Hepatocyte (in vitro differentiated cells): Measurements from ENCODE around the gene SLC6A3. TPM values are rescaled to one million over a fixed set of nuclear protein-coding genes. Genes with fewer than 3 reads are reported as not detected.

ENCODE experiments used
- DNase-seq: peaks from one replicate; pipeline ENCODE4 v3.0.0-alpha.2; 2016; ENCODE audit warnings: low spot score
- H2AFZ ChIP-seq: fragments of 200-600 bp; sonication (generic); 2 replicates; pipeline ENCODE4 v1.6.0; 2016; ENCODE audit warnings: antibody characterized with exemption, mild to moderate bottlenecking
- H3K27ac ChIP-seq: fragments of 200-600 bp; sonication (generic); 2 replicates; pipeline ENCODE4 v1.5.1; 2016; ENCODE audit warnings: mild to moderate bottlenecking
- H3K27me3 ChIP-seq: fragments of 200-600 bp; sonication (generic); 2 replicates; pipeline ENCODE4 v1.6.1; 2016
- H3K36me3 ChIP-seq: fragments of 200-600 bp; sonication (generic); replicated peaks from 2 replicates; pipeline ENCODE4 v1.5.1; 2016; ENCODE audit warnings: low read depth; ENCODE audit not compliant: insufficient read depth
- H3K4me1 ChIP-seq: fragments of 200-600 bp; sonication (generic); 2 replicates; pipeline ENCODE4 v1.5.1; 2016; ENCODE audit warnings: mild to moderate bottlenecking, moderate library complexity; ENCODE audit not compliant: insufficient read depth
- H3K4me2 ChIP-seq: fragments of 200-600 bp; sonication (generic); 2 replicates; pipeline ENCODE4 v1.6.0; 2016
- H3K4me3 ChIP-seq: fragments of 200-600 bp; sonication (generic); 2 replicates; pipeline ENCODE4 v1.5.1; 2016; ENCODE audit warnings: mild to moderate bottlenecking
- H3K79me2 ChIP-seq: fragments of 200-600 bp; sonication (generic); 2 replicates; pipeline ENCODE4 v1.6.0; 2017; ENCODE audit warnings: mild to moderate bottlenecking
- H3K9me2 ChIP-seq: fragments of 200-600 bp; sonication (generic); replicated peaks from 2 replicates; pipeline ENCODE4 v1.6.0; 2017; ENCODE audit warnings: mild to moderate bottlenecking; ENCODE audit not compliant: insufficient read depth
- H3K9me3 ChIP-seq: fragments of 200-600 bp; sonication (generic); 2 replicates; pipeline ENCODE4 v1.5.1; 2016; ENCODE audit warnings: low read depth, mild to moderate bottlenecking
- H4K20me1 ChIP-seq: fragments of 200-600 bp; sonication (generic); 2 replicates; pipeline ENCODE4 v1.6.0; 2016; ENCODE audit warnings: mild to moderate bottlenecking; ENCODE audit not compliant: insufficient read depth, poor library complexity, severe bottlenecking
- CTCF ChIP-seq: fragments of 200-600 bp; sonication (generic); IDR thresholded peaks from 2 replicates; pipeline ENCODE4 v1.5.1; 2016; ENCODE audit warnings: antibody characterized with exemption, mild to moderate bottlenecking; ENCODE audit not compliant: poor library complexity
- EZH2 ChIP-seq: fragments of 200-600 bp; sonication (generic); IDR thresholded peaks from 2 replicates; pipeline ENCODE4 v1.6.1; 2016; ENCODE audit warnings: antibody characterized with exemption, mild to moderate bottlenecking, borderline replicate concordance
- EZH2phosphoT487 ChIP-seq: fragments of 200-600 bp; sonication (generic); IDR thresholded peaks from one replicate; pipeline ENCODE4 v1.6.1; 2018; ENCODE audit warnings: antibody characterized with exemption, mild to moderate bottlenecking, low read depth, moderate library complexity; ENCODE audit not compliant: unreplicated experiment, severe bottlenecking
- WGBS: methylation state at CpG from one replicate; pipeline ENCODE4 v1.1.6; 2016; ENCODE audit warnings: low lambda C conversion rate; ENCODE audit errors: missing lambda C conversion rate; 5-methylcytosine and 5-hydroxymethylcytosine counted together
- polyA plus RNA-seq: library from polyadenylated mRNA; unstranded; fragments of >200 nt; fragmentation: Nextera tagmentation; extraction: Ambion mirVana; gene quantifications from 2 replicates; pipeline ENCODE4 v1.2.1, GENCODE V29; 2016
- total RNA-seq: library from RNA; depleted of rRNA; stranded (reverse); fragments of >200 nt; gene quantifications from 2 replicates; pipeline ENCODE4 v1.2.3, GENCODE V29; 2014

The SLC6A3 gene
- total and polyA plus RNA-seq, 2 experiments from 2014 or later: not detected

- H3K27ac ChIP-seq: no peak overlapping the region
- H3K4me1 ChIP-seq: no peaks in the 10 kb centered on the region
- H3K9me2 ChIP-seq: no peaks in the 10 kb centered on the region
- no peaks in the 10 kb centered on the region for H4K20me1 ChIP-seq
- H3K36me3 ChIP-seq: no peaks in the 10 kb centered on the region
- H3K4me3 ChIP-seq: no peak overlapping the region
- no peaks in the 10 kb centered on the region for H3K79me2 ChIP-seq
- no peaks in the 10 kb centered on the region for H3K27me3 ChIP-seq
- no peaks in the 10 kb centered on the region for H3K9me3 ChIP-seq
- H3K4me2 ChIP-seq: no peak overlapping the region
- H2AFZ ChIP-seq: no peak overlapping the region
- TF ChIP-seq EZH2phosphoT487: no peak
- TF ChIP-seq CTCF: no peak
- TF ChIP-seq EZH2: no peak
- DNase-seq: no peak
- 96% methylated on average over 27 of the region's 27 CpGs for WGBS
Observed at GRCh38 chr5:1487079-1487764, 42.0 kb upstream of the SLC6A3 start.

- Histone ChIP-seq H3K9me3 (no peaks in the 10 kb centered on the region), H3K79me2 (no peaks in the 10 kb centered on the region), H2AFZ (no peak overlapping the region), H3K4me3 (no peak overlapping the region), H3K4me1 (no peaks in the 10 kb centered on the region), H3K36me3 (no peaks in the 10 kb centered on the region), H3K27ac (no peak overlapping the region), H3K9me2 (no peaks in the 10 kb centered on the region), H3K27me3 (no peaks in the 10 kb centered on the region), H4K20me1 (no peaks in the 10 kb centered on the region), H3K4me2 (no peak overlapping the region)
- TF ChIP-seq CTCF: no peak
- no peak for TF ChIP-seq EZH2
- TF ChIP-seq EZH2phosphoT487: no peak
- no peak for DNase-seq
- 95% methylated on average over 12 of the region's 13 CpGs for WGBS
Observed at GRCh38 chr5:1486271-1486670, 41.0 kb upstream of the SLC6A3 start.

GRCh38 chr5:1485579-1486118 lies 40.4 kb upstream of the SLC6A3 start:
- Histone ChIP-seq H4K20me1 (no peaks in the 10 kb centered on the region), H3K79me2 (no peaks in the 10 kb centered on the region), H3K27me3 (no peaks in the 10 kb centered on the region), H3K9me3 (no peaks in the 10 kb centered on the region), H3K36me3 (no peaks in the 10 kb centered on the region), H3K4me3 (no peak overlapping the region), H3K9me2 (no peaks in the 10 kb centered on the region), H3K27ac (no peak overlapping the region), H3K4me2 (no peak overlapping the region), H2AFZ (no peak overlapping the region), H3K4me1 (no peaks in the 10 kb centered on the region)
- no peak for DNase-seq
- WGBS: 95% methylated on average over 15 of the region's 15 CpGs
- TF ChIP-seq EZH2phosphoT487 (no peak), EZH2 (no peak), CTCF (no peak)
